K562 (cell line): ENCODE results near the gene RIMOC1. TPM values are rescaled to one million over a fixed set of nuclear protein-coding genes. Genes with fewer than 3 reads are reported as not detected.

ENCODE experiments used
- BCL6 ChIP-seq: fragments of 250-450 bp; sonication (Bioruptor Pico); IDR thresholded peaks from 2 replicates; pipeline ENCODE4 v1.4.0; 2020
- CC2D1A ChIP-seq: fragments of 450-650 bp; IDR thresholded peaks from 2 replicates; pipeline ENCODE4 v1.6.1; 2017; ENCODE audit warnings: mild to moderate bottlenecking
- ETV5 ChIP-seq: sonication (generic); formaldehyde crosslinking; IDR thresholded peaks from 2 replicates; pipeline ENCODE4 v1.4.0; 2020; ENCODE audit warnings: low read depth, mild to moderate bottlenecking, missing genetic modification reagents
- HDAC6 ChIP-seq: IDR thresholded peaks from 2 replicates; pipeline ENCODE4 v1.6.1; 2012; ENCODE audit warnings: low read depth, mild to moderate bottlenecking, control low read depth, inconsistent platforms, low read length, moderate library complexity
- HSF4 ChIP-seq: fragments of 250-450 bp; sonication (Bioruptor Pico); IDR thresholded peaks from 2 replicates; pipeline ENCODE4 v2.1.2; 2022; ENCODE audit warnings: mild to moderate bottlenecking, moderate library complexity, borderline replicate concordance
- MCM5 ChIP-seq: fragments of 450-650 bp; IDR thresholded peaks from 2 replicates; pipeline ENCODE4 v1.6.1; 2016; ENCODE audit warnings: low read depth
- NFXL1 ChIP-seq: fragments of 450-650 bp; formaldehyde crosslinking; IDR thresholded peaks from 2 replicates; pipeline ENCODE4 v1.4.0; 2021; ENCODE audit warnings: mild to moderate bottlenecking
- PCBP1 ChIP-seq: fragments of 200-400 bp; formaldehyde crosslinking; IDR thresholded peaks from 2 replicates; pipeline ENCODE4 v1.6.1; 2018; ENCODE audit warnings: mild to moderate bottlenecking, low read depth, low read length; ENCODE audit not compliant: poor library complexity, severe bottlenecking
- PML ChIP-seq: IDR thresholded peaks from 2 replicates; pipeline ENCODE4 v1.6.1; 2012; ENCODE audit warnings: low read length, inconsistent platforms
- RBM22 ChIP-seq: fragments of 200-400 bp; formaldehyde crosslinking; IDR thresholded peaks from 2 replicates; pipeline ENCODE4 v1.6.1; 2018; ENCODE audit warnings: low read length, low read depth; ENCODE audit not compliant: poor library complexity, severe bottlenecking
- SAP30 ChIP-seq: fragments of 200-600 bp; sonication (generic); IDR thresholded peaks from 2 replicates; pipeline ENCODE4 v1.6.1; 2012; ENCODE audit warnings: borderline replicate concordance, low read depth, mild to moderate bottlenecking, moderate library complexity, low read length, control low read depth, inconsistent platforms; ENCODE audit not compliant: insufficient read depth, poor library complexity, severe bottlenecking
- SMC3 ChIP-seq: conservative IDR thresholded peaks from 2 replicates; pipeline ENCODE4 v1.6.1; 2011; ENCODE audit warnings: low read depth, low read length, improper control_type of control experiment; ENCODE audit not compliant: insufficient read depth
- STAT5B ChIP-seq: fragments of 250-450 bp; sonication (Bioruptor Pico); IDR thresholded peaks from 2 replicates; pipeline ENCODE4 v1.8.0; 2021; ENCODE audit warnings: mild to moderate bottlenecking, inconsistent platforms
- TFAM ChIP-seq: fragments of 250-450 bp; sonication (Bioruptor Pico); conservative IDR thresholded peaks from 2 replicates; pipeline ENCODE4 v1.5.0; 2021; ENCODE audit warnings: mild to moderate bottlenecking, moderate library complexity
- ZFX ChIP-seq: sonication (generic); formaldehyde crosslinking; IDR thresholded peaks from 2 replicates; pipeline ENCODE4 v1.8.0; 2022; ENCODE audit warnings: mild to moderate bottlenecking, missing genetic modification reagents, moderate library complexity
- ZNF124 ChIP-seq: sonication (generic); formaldehyde crosslinking; IDR thresholded peaks from 2 replicates; pipeline ENCODE4 v1.8.1; 2022; ENCODE audit warnings: missing genetic modification reagents
- ZNF57 ChIP-seq: fragments of 450-650 bp; formaldehyde crosslinking; IDR thresholded peaks from 2 replicates; pipeline ENCODE4 v1.4.0; 2020; ENCODE audit warnings: mild to moderate bottlenecking, moderate library complexity
- polyA plus RNA-seq, 8 experiments: library from polyadenylated mRNA; depleted of rRNA in 4 of 8; stranded (reverse) in 5 of 8; unstranded in 3 of 8; fragments of >200 nt; fragmentation: Nextera tagmentation in 2 of 8; fragmentation: Illumina TruSeq in 1 of 8; extraction: Ambion mirVana in 2 of 8; extraction: Trizol in 1 of 8; gene quantifications; 2 replicates each; pipeline versions ENCODE4 v1.2.1 to v1.2.3, GENCODE V29; 2011 to 2014; ENCODE audit warnings: inconsistent platforms in 1 of 8, missing spikeins in 1 of 8
- total RNA-seq, 7 experiments: library from RNA; depleted of rRNA in 6 of 7; stranded (reverse); fragments of >200 nt in 6 of 7; fragmentation: Illumina TruSeq in 2 of 7; extraction: Trizol in 2 of 7; gene quantifications; 2 replicates each; pipeline versions ENCODE4 v1.2.1 to v1.2.3, GENCODE V29; 2011 to 2021; ENCODE audit warnings: low replicate concordance in 1 of 7
- TF ChIP-seq, protein P1 (sequence below): fragments of 250-450 bp; sonication (Bioruptor Pico); IDR thresholded peaks from 2 replicates; pipeline ENCODE4 v1.5.0; 2020; ENCODE audit warnings: mild to moderate bottlenecking, borderline replicate concordance
- TF ChIP-seq, protein P2 (sequence below): sonication (generic); formaldehyde crosslinking; IDR thresholded peaks from 2 replicates; pipeline ENCODE4 v1.8.0; 2022; ENCODE audit warnings: missing genetic modification reagents, mild to moderate bottlenecking, borderline replicate concordance
- TF ChIP-seq, protein P3 (sequence below): conservative IDR thresholded peaks from 2 replicates; pipeline ENCODE4 v1.6.1; 2011; ENCODE audit warnings: low read depth, mild to moderate bottlenecking, low read length; ENCODE audit not compliant: control insufficient read depth
- TF ChIP-seq, protein P4 (sequence below), 2 experiments: fragments of 450-650 bp in 1 of 2; sonication (generic) in 1 of 2; formaldehyde crosslinking; conservative IDR thresholded peaks; 2 replicates each; pipeline versions ENCODE4 v1.4.0 to v1.8.1; 2020 to 2022; ENCODE audit warnings: mild to moderate bottlenecking in 1 of 2, missing genetic modification reagents in 1 of 2

Gene RIMOC1
- total and polyA plus RNA-seq, 9 of the 15 experiments (the other 6 are each of a cell fraction or from before 2014, with no cell fraction given): 11.6 to 63.1 (median 30.8) TPM

DNA sequence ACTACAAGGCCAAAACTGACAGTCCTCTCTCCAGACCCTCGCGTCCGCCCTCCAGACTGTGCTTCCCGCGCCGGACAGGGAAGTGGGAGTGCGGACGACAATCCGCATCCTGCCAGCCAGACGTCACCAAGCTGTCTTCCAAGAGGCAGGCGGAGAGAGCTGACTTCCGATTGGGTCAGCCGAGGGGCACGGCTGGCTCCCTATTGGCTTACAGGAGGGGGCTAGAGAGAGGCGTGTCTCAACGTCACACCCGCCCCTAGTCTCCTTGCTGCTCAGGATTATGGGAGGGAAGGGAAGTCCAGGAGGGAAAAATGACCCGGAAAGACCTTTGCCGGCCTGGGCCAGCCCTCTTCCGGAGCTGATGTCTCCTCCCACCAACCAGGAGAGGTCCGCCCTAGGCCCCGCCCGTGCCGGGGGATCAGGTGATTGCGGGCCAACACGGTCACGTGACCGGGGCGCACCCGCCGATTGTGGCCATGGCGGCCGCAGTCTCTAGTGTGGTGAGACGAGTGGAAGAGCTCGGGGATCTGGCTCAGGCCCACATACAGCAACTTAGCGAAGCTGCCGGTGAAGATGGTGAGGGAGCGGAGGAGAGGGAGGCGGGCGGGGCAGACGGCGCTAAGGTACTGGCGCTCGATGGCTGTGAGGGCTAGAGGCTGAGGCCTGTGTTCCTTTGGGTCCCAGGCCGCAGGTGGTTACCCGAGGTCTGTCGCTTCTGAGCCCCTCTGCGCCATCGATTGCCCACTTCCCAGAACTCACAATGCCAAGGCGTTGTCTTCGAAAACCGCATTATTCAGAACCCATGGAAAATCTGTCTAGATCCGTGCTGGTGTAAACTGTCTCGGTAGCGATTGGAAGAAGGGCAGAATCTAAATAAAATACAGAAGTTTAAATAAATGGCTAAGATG lies at the start of gene RIMOC1 (continued):
- TF ChIP-seq PML (peak; percentile 35; the same call in 1 of the 2 replicates), TFAM (no peak), BCL6 (CRISPR knock-in tag) (no peak), ZNF57 (CRISPR knock-in tag) (no peak), RBM22 (peak; percentile 56), SAP30 (peak; percentile 94), ZNF124 (no peak), NFXL1 (CRISPR knock-in tag) (no peak), CC2D1A (peak; percentile 72; the same call in 1 of the 2 replicates), PCBP1 (no peak), MCM5 (no peak), HSF4 (CRISPR knock-in tag) (0 out of 2 replicates have a peak, but pooled peaks have one; percentile 50), ZFX (CRISPR knock-in tag) (peak; percentile 99), STAT5B (CRISPR knock-in tag) (no peak), ETV5 (peak; percentile 93), HDAC6 (no peak), SMC3 (no peak)
- TF ChIP-seq, protein P1, sequence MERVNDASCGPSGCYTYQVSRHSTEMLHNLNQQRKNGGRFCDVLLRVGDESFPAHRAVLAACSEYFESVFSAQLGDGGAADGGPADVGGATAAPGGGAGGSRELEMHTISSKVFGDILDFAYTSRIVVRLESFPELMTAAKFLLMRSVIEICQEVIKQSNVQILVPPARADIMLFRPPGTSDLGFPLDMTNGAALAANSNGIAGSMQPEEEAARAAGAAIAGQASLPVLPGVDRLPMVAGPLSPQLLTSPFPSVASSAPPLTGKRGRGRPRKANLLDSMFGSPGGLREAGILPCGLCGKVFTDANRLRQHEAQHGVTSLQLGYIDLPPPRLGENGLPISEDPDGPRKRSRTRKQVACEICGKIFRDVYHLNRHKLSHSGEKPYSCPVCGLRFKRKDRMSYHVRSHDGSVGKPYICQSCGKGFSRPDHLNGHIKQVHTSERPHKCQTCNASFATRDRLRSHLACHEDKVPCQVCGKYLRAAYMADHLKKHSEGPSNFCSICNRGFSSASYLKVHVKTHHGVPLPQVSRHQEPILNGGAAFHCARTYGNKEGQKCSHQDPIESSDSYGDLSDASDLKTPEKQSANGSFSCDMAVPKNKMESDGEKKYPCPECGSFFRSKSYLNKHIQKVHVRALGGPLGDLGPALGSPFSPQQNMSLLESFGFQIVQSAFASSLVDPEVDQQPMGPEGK: no peak
- TF ChIP-seq, protein P2, sequence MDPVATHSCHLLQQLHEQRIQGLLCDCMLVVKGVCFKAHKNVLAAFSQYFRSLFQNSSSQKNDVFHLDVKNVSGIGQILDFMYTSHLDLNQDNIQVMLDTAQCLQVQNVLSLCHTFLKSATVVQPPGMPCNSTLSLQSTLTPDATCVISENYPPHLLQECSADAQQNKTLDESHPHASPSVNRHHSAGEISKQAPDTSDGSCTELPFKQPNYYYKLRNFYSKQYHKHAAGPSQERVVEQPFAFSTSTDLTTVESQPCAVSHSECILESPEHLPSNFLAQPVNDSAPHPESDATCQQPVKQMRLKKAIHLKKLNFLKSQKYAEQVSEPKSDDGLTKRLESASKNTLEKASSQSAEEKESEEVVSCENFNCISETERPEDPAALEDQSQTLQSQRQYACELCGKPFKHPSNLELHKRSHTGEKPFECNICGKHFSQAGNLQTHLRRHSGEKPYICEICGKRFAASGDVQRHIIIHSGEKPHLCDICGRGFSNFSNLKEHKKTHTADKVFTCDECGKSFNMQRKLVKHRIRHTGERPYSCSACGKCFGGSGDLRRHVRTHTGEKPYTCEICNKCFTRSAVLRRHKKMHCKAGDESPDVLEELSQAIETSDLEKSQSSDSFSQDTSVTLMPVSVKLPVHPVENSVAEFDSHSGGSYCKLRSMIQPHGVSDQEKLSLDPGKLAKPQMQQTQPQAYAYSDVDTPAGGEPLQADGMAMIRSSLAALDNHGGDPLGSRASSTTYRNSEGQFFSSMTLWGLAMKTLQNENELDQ (CRISPR knock-in tag): no peak; the same call in 1 of the 2 replicates
- TF ChIP-seq, protein P3, sequence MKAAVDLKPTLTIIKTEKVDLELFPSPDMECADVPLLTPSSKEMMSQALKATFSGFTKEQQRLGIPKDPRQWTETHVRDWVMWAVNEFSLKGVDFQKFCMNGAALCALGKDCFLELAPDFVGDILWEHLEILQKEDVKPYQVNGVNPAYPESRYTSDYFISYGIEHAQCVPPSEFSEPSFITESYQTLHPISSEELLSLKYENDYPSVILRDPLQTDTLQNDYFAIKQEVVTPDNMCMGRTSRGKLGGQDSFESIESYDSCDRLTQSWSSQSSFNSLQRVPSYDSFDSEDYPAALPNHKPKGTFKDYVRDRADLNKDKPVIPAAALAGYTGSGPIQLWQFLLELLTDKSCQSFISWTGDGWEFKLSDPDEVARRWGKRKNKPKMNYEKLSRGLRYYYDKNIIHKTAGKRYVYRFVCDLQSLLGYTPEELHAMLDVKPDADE: peak; percentile 90
- TF ChIP-seq, protein P4, sequence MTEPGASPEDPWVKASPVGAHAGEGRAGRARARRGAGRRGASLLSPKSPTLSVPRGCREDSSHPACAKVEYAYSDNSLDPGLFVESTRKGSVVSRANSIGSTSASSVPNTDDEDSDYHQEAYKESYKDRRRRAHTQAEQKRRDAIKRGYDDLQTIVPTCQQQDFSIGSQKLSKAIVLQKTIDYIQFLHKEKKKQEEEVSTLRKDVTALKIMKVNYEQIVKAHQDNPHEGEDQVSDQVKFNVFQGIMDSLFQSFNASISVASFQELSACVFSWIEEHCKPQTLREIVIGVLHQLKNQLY (CRISPR knock-in tag; conservative IDR thresholded peaks at IDR 0.05): peak; percentile 84 to 86; a peak in 2 of 4 replicates
